ENCODE data around the gene MSH2. TPM values are rescaled to one million over a fixed set of nuclear protein-coding genes. Genes with fewer than 3 reads are reported as not detected.

The MSH2 gene
- total and polyA plus RNA-seq, 2 experiments from 2014 or later: 20.8 to 27.7 TPM

- H3K27ac ChIP-seq: no peak overlapping the region
- DNase-seq (ENCODE audit: low spot score): no peak
- H2AFZ ChIP-seq: no peak overlapping the region
- no peaks in the 10 kb centered on the region for H3K4me1 ChIP-seq (ENCODE audit: insufficient read depth)
- H3K9me3 ChIP-seq (ENCODE audit: low read depth): no peaks in the 10 kb centered on the region
- H3K36me3 ChIP-seq (replicated peaks; ENCODE audit: insufficient read depth, low read depth): no peaks in the 10 kb centered on the region
- no peaks in the 10 kb centered on the region for H4K20me1 ChIP-seq (ENCODE audit: insufficient read depth, poor library complexity, severe bottlenecking)
- H3K27me3 ChIP-seq: no peaks in the 10 kb centered on the region
- H3K9me2 ChIP-seq (replicated peaks; ENCODE audit: insufficient read depth): no peaks in the 10 kb centered on the region
- no peak overlapping the region for H3K4me2 ChIP-seq
- WGBS (ENCODE audit: low lambda C conversion rate, missing lambda C conversion rate): 95% methylated on average over 16 of the region's 16 CpGs
- no peaks in the 10 kb centered on the region for H3K79me2 ChIP-seq
- TF ChIP-seq CTCF (IDR thresholded peaks at IDR 0.05; ENCODE audit: poor library complexity) (no peak), EZH2 (IDR thresholded peaks at IDR 0.05; ENCODE audit: borderline replicate concordance) (no peak), EZH2phosphoT487 (IDR thresholded peaks at IDR 0.05; ENCODE audit: low read depth, severe bottlenecking, unreplicated experiment) (no peak)
- no peak overlapping the region for H3K4me3 ChIP-seq
Measured at GRCh38 chr2:47494267-47495130, 91.5 kb downstream of the MSH2 start.

DNA sequence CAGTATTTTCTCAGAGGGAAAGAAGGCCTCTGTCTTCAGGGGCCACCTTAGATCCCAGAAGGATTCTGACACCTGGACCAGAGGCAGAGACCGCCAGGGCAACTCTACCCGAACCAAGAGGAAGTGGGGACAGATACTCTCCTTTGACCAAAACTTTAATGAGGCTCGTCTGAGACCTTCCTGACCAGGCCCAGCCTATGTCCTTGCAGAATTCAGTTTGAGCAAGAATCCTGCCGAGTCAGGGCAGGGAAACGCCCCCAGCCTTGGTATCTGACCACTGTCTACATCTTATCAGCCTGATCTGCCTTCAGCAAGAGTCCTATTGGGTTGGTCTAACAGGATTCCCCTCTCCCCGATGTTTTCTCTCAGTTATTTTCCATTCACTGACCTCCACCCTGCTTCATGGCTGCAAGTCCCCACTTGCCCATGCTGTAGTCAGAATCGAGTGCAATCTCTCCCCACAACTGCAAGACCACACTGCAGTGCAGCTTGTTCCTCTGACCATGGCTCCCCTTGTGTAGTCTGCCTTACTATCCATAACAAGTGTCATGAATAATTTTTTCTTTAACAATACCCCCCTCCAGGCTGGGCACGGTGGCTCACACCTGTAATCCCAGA lies 95.0 kb downstream of the MSH2 start:
- Histone ChIP-seq H3K27ac (no peak overlapping the region), H3K4me2 (no peak overlapping the region), H3K9me2 (replicated peaks; ENCODE audit: insufficient read depth) (no peaks in the 10 kb centered on the region), H4K20me1 (ENCODE audit: insufficient read depth, poor library complexity, severe bottlenecking) (no peaks in the 10 kb centered on the region), H3K36me3 (replicated peaks; ENCODE audit: insufficient read depth, low read depth) (no peaks in the 10 kb centered on the region), H3K4me1 (ENCODE audit: insufficient read depth) (no peaks in the 10 kb centered on the region), H2AFZ (no peak overlapping the region), H3K4me3 (no peak overlapping the region), H3K9me3 (ENCODE audit: low read depth) (no peaks in the 10 kb centered on the region), H3K27me3 (no peaks in the 10 kb centered on the region), H3K79me2 (no peaks in the 10 kb centered on the region)
- no peak for DNase-seq (ENCODE audit: low spot score)
- TF ChIP-seq EZH2phosphoT487 (IDR thresholded peaks at IDR 0.05; ENCODE audit: low read depth, severe bottlenecking, unreplicated experiment): no peak
- no peak for TF ChIP-seq CTCF (IDR thresholded peaks at IDR 0.05; ENCODE audit: poor library complexity)
- TF ChIP-seq EZH2 (IDR thresholded peaks at IDR 0.05; ENCODE audit: borderline replicate concordance): no peak
- WGBS (ENCODE audit: low lambda C conversion rate, missing lambda C conversion rate): 91% methylated on average over 8 of the region's 8 CpGs

GRCh38 chr2:47499093-47499492 lies 96.1 kb downstream of the MSH2 start:
- Histone ChIP-seq H3K4me3 (no peak overlapping the region), H3K27ac (no peak overlapping the region), H3K9me2 (replicated peaks; ENCODE audit: insufficient read depth) (no peaks in the 10 kb centered on the region), H3K4me2 (no peak overlapping the region), H2AFZ (no peak overlapping the region), H3K4me1 (ENCODE audit: insufficient read depth) (no peaks in the 10 kb centered on the region), H3K9me3 (ENCODE audit: low read depth) (no peaks in the 10 kb centered on the region), H3K36me3 (replicated peaks; ENCODE audit: insufficient read depth, low read depth) (no peaks in the 10 kb centered on the region), H4K20me1 (ENCODE audit: insufficient read depth, poor library complexity, severe bottlenecking) (no peaks in the 10 kb centered on the region), H3K27me3 (no peaks in the 10 kb centered on the region), H3K79me2 (no peaks in the 10 kb centered on the region)
- TF ChIP-seq CTCF (IDR thresholded peaks at IDR 0.05; ENCODE audit: poor library complexity): no peak
- TF ChIP-seq EZH2 (IDR thresholded peaks at IDR 0.05; ENCODE audit: borderline replicate concordance): no peak
- no peak for TF ChIP-seq EZH2phosphoT487 (IDR thresholded peaks at IDR 0.05; ENCODE audit: low read depth, severe bottlenecking, unreplicated experiment)
- DNase-seq (ENCODE audit: low spot score): no peak
- 98% methylated on average over 3 of the region's 3 CpGs for WGBS (ENCODE audit: low lambda C conversion rate, missing lambda C conversion rate)
